ENCODE results near the gene PLAA. TPM values are rescaled to one million over a fixed set of nuclear protein-coding genes. Genes with fewer than 3 reads are reported as not detected.
"Not testable (repeated sequence)": the region's sequence is repeated elsewhere in the genome, so short reads cannot be mapped to it uniquely, and the experiment has no call there.

The PLAA gene
- total RNA-seq, 1 donor from 2014 or later: 23.6 TPM

DNA sequence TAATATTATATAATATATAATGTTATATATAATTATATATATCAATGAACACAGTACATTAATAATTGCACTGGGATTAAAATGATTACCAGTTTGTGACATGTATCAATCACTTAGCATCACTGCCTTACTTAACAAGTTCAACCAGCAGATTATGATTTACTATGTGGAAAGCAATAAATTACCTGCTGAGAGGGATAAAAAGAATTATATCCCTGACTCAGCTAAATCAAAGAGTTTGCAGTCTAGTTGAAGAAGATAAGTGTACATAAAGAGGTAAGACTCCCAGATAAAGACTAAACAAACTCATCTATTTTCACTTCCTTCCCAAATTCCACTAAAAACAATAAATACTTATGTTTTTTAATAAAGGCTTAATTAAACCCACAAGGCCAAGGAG lies 11.2 kb downstream of the PLAA start:
- no peak for DNase-seq (ENCODE audit: low spot score)

DNA sequence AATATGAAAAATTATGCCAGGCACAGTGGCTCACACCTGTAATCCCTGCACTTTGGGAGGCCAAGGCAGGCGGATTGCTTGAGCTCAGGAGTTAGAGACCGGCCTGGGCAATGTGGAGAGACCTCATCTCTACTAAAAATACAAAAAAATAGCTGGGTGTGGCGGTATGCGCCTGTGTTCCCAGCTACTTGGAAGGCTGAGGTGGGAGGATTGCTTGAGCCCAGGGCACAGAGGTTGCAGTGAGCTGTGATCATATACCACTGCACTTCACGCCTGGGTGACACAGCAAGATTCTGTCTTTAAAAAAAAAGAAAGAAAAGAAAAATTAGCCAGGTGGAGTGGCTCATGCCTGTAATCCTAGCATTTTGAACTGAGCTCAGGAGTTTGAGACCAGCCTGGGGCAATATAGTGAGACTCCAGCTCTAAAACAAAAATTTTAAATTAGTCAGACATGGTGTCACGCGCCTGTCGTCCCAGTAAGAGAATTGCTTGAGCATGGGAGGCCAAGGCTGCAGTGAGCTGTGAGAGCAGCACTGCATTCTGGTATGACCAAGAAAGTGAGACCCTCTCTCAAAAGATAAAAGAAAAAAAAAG lies 18.0 kb downstream of the PLAA start:
- DNase-seq (ENCODE audit: low spot score): no peak

DNA sequence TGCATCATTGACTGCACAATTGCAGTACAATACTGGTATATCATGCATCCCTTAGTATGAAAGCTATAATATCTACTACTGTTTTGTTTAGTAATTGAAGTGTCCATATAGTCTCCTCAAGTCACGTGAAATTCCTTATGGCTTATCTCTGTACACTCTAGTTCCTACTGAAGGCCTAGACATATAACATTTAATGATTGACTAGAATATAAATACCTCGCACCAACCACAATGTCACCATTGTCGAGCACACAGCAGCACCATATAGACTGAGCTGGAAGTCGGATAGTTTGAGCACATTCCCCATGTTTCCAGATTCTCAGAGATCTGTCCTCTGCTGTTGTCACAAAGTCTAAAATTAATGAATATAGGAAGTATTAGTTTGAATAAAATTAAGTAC lies 21.4 kb downstream of the PLAA start:
- DNase-seq (ENCODE audit: low spot score): no peak

DNA sequence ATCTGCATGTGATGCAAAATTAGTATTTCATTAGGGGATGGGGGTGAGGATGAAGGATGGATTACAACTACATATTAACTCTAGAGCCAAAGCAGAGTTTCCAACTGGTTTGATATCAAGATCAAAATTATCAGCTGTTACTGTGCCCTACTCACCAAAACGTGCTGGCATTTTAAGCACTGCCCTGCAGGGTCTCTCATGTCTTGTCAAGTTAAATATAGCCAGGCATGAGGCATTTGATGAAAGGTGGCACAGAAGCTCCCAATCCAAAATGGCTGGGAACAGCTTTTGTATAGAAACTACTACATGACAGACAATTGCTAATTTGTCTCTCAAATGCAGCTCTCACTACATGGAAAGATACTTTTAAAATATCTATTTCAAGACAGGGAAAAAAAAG lies 27.3 kb downstream of the PLAA start:
- DNase-seq (ENCODE audit: low spot score): no peak

- DNase-seq (ENCODE audit: low spot score): no peak
Observed at GRCh38 chr9:26913138-26913668, 33.8 kb downstream of the PLAA start.

GRCh38 chr9:26904671-26905070 lies 42.4 kb downstream of the PLAA start:
- DNase-seq (ENCODE audit: low spot score): no peak

DNA sequence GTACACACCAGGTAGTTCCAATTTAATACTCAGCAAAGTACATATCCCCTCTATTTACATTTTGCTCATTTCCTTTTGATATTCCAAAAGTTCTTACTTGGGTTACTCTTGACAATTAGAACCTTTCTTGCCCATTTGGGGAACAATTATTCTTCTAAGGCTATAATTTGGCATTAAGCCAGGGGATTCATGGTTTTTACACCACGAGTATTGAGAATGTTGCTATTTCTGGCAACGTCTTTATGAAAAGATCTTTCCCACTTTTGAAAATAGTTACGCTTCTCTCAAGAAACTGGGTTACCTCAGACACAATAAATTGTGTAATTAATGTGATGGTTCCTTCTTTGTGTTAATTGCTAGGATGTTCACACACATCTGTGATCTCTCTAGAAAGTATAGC lies 43.0 kb downstream of the PLAA start:
- no peak for DNase-seq (ENCODE audit: low spot score)

DNA sequence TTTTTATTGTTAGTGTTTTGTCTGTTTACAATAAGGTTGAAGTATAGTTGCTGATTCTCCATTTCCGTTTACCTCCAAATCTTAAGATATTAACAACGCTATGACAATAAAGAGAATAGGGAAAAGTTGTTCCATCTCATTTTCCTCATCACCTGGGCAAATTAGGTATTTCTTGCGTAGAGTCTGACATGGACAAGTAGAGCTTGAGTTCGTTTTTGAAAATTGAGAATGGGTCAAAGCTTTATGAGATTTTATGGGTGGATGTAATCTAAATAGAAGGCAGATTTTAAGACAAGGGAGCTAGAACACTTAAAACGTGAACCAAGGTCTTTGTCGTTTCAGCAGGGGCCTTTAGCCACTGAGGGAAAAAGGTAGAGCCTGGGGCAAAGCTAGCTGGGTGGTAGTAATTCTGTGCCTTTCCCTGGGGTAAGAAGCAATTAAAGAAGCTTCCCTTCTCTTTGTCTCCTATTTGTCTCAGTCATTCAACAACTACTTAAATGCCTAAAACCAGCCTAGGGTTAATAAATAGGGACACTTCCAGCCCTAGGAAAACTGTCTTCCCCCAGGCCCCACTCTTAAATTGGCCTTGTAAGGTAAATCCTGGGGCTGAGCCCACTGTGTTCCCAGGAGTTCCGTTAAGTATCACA lies 53.9 kb downstream of the PLAA start:
- no peak for DNase-seq (ENCODE audit: low spot score)

- DNase-seq (ENCODE audit: low spot score): peak; percentile 93
Observed at GRCh38 chr9:26892251-26893029, 54.6 kb downstream of the PLAA start, which contains the start of gene CAAP1. Gene CAAP1, minus strand, starts transcription at chr9:26892802. Its CDS starts 87 bp downstream, at chr9:26892715.

DNA sequence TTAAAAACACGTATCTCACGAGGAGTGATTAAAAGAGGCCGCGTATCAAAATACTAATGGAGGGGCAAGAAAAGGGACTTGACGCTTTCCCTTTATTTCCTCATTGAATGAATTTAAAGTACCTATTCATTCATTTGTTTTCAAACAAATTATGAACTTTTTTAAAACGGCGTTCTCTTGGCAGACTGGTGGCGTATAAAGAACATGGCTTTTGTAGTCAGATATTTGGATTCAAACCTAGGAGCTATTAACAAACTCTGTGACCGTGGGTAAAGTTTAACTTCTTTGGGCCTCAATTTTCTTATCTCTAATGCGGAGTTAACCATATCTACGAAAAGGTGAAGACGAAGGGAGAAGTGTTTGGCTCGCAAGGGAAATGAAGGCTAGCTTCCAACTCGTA lies 55.3 kb downstream of the PLAA start:
- no peak for DNase-seq (ENCODE audit: low spot score)

DNA sequence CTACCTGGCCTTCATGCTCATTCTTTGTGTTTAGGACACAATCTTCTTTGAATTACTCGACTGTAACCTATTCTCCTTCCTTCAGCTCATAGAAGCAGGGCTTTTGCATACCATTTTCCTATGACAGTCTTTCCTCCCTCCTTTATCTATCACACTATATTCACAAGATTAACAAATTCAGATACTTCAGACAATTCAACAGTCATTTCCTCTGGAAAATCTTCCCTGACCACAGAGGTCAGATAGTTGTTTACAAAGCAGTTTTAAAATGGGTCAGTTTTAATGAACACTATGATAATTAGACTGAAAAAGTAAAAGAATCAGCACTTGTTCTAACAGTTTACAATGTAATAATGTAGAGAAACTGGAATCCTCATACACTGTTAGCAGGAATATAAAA lies 58.8 kb downstream of the PLAA start:
- DNase-seq (ENCODE audit: low spot score): no peak

DNA sequence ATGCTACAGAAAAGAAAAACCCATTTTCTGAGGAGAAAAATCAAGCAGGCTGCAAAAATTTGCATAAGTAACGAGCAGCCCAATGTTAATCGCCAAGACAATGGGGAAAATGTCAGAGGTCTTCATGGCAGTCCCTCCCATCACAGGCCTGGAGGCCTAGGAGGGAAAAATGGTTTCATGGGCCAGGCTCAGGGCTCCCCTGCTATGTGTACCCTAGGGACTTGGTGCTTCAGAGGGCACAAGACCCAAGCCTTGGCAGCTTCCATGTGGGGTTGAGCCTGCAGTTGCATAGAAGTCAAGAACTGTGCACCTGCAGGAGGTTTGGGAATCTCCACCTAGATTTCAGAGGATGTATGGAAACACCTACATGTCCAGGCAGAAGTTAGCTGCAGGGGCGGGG lies 64.9 kb downstream of the PLAA start:
- DNase-seq (ENCODE audit: low spot score): no peak

GRCh38 chr9:26880262-26880661 lies 66.8 kb downstream of the PLAA start:
- no peak for DNase-seq (ENCODE audit: low spot score)

DNA sequence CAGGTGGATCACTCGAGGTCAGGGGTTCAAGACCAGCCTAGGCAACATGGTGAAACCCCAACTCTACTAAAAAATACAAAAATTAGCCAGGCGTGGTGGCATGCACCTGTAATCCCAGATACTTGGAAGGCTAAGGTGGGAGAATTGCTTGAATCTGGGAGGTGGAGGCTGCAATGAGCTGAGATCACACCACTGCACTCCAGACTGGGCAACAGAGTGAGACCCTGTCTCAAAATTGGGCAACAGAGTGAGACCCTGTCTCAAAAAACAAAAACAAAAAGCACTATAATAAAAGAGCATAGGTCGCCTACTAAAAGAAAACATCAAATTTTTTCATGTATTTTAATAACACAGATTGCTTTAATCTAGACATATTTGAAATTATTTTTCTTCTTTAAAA lies 71.9 kb downstream of the PLAA start:
- not testable (repeated sequence) for DNase-seq (ENCODE audit: low spot score)

- no peak for DNase-seq (ENCODE audit: low spot score)
Observed at GRCh38 chr9:26870292-26870691, 76.8 kb downstream of the PLAA start.

DNA sequence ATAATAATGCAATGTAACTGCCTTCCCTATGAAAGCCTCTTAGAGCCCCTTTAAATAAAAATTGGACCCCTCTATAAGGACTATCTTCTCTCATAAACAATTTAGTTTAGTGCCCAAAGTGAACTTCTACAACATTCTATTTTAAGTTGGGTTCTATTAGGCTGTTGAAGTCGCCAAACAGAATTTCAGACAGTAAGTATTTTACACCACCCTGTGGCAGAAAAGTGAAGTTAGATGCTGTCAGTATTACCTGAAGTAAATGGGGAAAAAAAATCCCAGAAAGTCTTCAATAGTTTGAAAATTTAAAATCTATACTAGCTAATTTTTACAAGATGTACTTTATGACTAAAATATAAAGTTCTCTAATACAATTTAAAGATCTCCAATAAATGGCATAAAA lies 84.0 kb downstream of the PLAA start:
- DNase-seq (ENCODE audit: low spot score): no peak

- DNase-seq (ENCODE audit: low spot score): no peak
Observed at GRCh38 chr9:26856413-26857032, 90.5 kb downstream of the PLAA start.

Other genes starting within 250 kb of the PLAA start
- 19.8 TPM for gene CAAP1, start 54.4 kb downstream of the PLAA start, total RNA-seq
- gene IFT74, start 9.2 kb upstream of the PLAA start, total RNA-seq: 19.9 TPM
- gene LRRC19, start 58.4 kb upstream of the PLAA start, total RNA-seq: 16.7 TPM
- gene TEK, start 162.0 kb upstream of the PLAA start, total RNA-seq: 8.1 TPM

Data from mucosa of gallbladder (tissue), 1 donor.